Sigmoid colon (tissue), 7 donors: ENCODE results near the gene S100A13. TPM values are rescaled to one million over a fixed set of nuclear protein-coding genes. Genes with fewer than 3 reads are reported as not detected.
"Not testable (repeated sequence)": the region's sequence is repeated elsewhere in the genome, so short reads cannot be mapped to it uniquely, and the experiment has no call there.

ENCODE experiments used
- DNase-seq: peaks from one replicate; pipeline ENCODE4 v3.0.0-alpha.2; 2019
- H3K27ac ChIP-seq, 4 donors: fragments of 200-600 bp; sonication (generic); one replicate each; pipeline ENCODE4 v1.5.1; 2016 to 2019; ENCODE audit warnings: mild to moderate bottlenecking in 1 of 4
- H3K27me3 ChIP-seq, 3 donors: fragments of 200-600 bp; sonication (generic); one replicate each; pipeline ENCODE4 v1.5.1; 2019; ENCODE audit warnings: mild to moderate bottlenecking in 1 of 3
- H3K36me3 ChIP-seq, 4 donors: fragments of 200-600 bp; sonication (generic); one replicate each; pipeline ENCODE4 v1.5.1; 2016 to 2019
- H3K4me1 ChIP-seq, 4 donors: fragments of 200-600 bp; sonication (generic); one replicate each; pipeline ENCODE4 v1.5.1; 2017 to 2019
- H3K4me3 ChIP-seq, 4 donors: fragments of 200-600 bp; sonication (generic); one replicate each; pipeline ENCODE4 v1.5.1; 2017 to 2019; ENCODE audit warnings: mild to moderate bottlenecking in 2 of 4, moderate library complexity in 1 of 4
- H3K9me3 ChIP-seq, 4 donors: fragments of 200-600 bp in 3 of 4; sonication (generic) in 3 of 4; one replicate each; pipeline versions ENCODE4 v1.5.1 to v1.6.1; 2013 to 2019
- EP300 ChIP-seq, 4 donors: sonication (generic); formaldehyde crosslinking; IDR thresholded peaks; one replicate each; pipeline ENCODE4 v1.6.1; 2017; ENCODE audit warnings: antibody characterized with exemption in 4 of 4
- POLR2A ChIP-seq, 2 donors: fragments of 450-650 bp; IDR thresholded peaks; one replicate each; pipeline ENCODE4 v1.6.1; 2016; ENCODE audit warnings: antibody characterized with exemption in 2 of 2, mild to moderate bottlenecking in 2 of 2, moderate library complexity in 2 of 2
- POLR2AphosphoS5 ChIP-seq, 4 donors: sonication (generic); formaldehyde crosslinking; IDR thresholded peaks; one replicate each; pipeline ENCODE4 v1.6.1; 2017; ENCODE audit warnings: antibody characterized with exemption in 4 of 4
- WGBS, 2 donors: extraction: QIAGEN DNeasy Blood & Tissue Kit; methylation state at CpG; one replicate each; pipeline ENCODE4 v1.1.7; 2013; 5-methylcytosine and 5-hydroxymethylcytosine counted together
- intact Hi-C: fragments of 100-400 bp; cut with DNase I; formaldehyde crosslinking; loops from one replicate; pipeline ENCODE4 v1.15.1; 2023
- polyA plus RNA-seq, 3 donors: library from polyadenylated mRNA; stranded (reverse); fragments of 200-250 nt; gene quantifications; one replicate each; pipeline ENCODE4 v1.2.3, GENCODE V29; 2013
- total RNA-seq, 4 donors: library from RNA; depleted of rRNA; stranded (reverse); fragments of >200 nt; gene quantifications; one replicate each; pipeline ENCODE4 v1.1.0, GENCODE V29; 2016
- TF ChIP-seq, protein P1 (sequence below), 4 experiments: fragments of 450-650 bp in 3 of 4; fragments of 200-600 bp in 1 of 4; IDR thresholded peaks; one replicate each; pipeline ENCODE4 v1.5.1; 2016 to 2019; ENCODE audit warnings: antibody characterized with exemption in 4 of 4, mild to moderate bottlenecking in 3 of 4, moderate library complexity in 2 of 4
- donor health status: healthy with polysubstance abuse.
- donor health status: Bipolar disorder and iron deficiency.
- donor health status: healthy.

S100A13 gene
- total RNA-seq = 100 to 1,000 TPM in 3 of 4 donors, 10 to 100 TPM in 1; 86.3 to 305 (median 278) TPM
- polyA plus RNA-seq = 100 to 1,000 TPM; 113 to 302 (median 126) TPM

GRCh38 chr1:153626904-153627714, at the start of gene S100A13:
Gene S100A13, minus strand, starts transcription at chr1:153627505. Its CDS starts 1,033 bp downstream, at chr1:153626472.
- peaks cover 0 to 44% (median 42%) of the 10 kb centered on the region in 4 donors for H3K4me1 ChIP-seq
- TF ChIP-seq, protein P1, sequence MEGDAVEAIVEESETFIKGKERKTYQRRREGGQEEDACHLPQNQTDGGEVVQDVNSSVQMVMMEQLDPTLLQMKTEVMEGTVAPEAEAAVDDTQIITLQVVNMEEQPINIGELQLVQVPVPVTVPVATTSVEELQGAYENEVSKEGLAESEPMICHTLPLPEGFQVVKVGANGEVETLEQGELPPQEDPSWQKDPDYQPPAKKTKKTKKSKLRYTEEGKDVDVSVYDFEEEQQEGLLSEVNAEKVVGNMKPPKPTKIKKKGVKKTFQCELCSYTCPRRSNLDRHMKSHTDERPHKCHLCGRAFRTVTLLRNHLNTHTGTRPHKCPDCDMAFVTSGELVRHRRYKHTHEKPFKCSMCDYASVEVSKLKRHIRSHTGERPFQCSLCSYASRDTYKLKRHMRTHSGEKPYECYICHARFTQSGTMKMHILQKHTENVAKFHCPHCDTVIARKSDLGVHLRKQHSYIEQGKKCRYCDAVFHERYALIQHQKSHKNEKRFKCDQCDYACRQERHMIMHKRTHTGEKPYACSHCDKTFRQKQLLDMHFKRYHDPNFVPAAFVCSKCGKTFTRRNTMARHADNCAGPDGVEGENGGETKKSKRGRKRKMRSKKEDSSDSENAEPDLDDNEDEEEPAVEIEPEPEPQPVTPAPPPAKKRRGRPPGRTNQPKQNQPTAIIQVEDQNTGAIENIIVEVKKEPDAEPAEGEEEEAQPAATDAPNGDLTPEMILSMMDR (IDR thresholded peaks at IDR 0.05) = peak in 1 of 4 experiments; percentile 44
- peak in 1 of 2 donors; percentile 61 for TF ChIP-seq POLR2A (IDR thresholded peaks at IDR 0.05)
- TF ChIP-seq EP300 (IDR thresholded peaks at IDR 0.05) = no peak
- TF ChIP-seq POLR2AphosphoS5 (IDR thresholded peaks at IDR 0.05) = peak; percentile 73 to 92 (median 86)
- DNase-seq = peak; percentile 92
- no peaks in the 10 kb centered on the region for H3K27me3 ChIP-seq
- 10 to 40% methylated on average over 28 of the region's 28 CpGs for WGBS, 2 donors
- peaks cover 0 to 5% (median 0%) of the 10 kb centered on the region in 4 donors for H3K36me3 ChIP-seq
- H3K27ac ChIP-seq = peak within 1 kb of the TSS; percentile 83 to 94 (median 90)
- H3K9me3 ChIP-seq = no peaks in the 10 kb centered on the region
- intact Hi-C loops = loop anchor here (2.0 kb wide), 1 partner anchor 60 kb away; no protein-coding TSS in a partner anchor
- H3K4me3 ChIP-seq = peak within 1 kb of the TSS; percentile 45 to 62 (median 60)

GRCh38 chr1:153673511-153673910, 46.2 kb upstream of the S100A13 start:
- H3K4me1 ChIP-seq = peaks cover 0 to 32% (median 26%) of the 10 kb centered on the region in 4 donors
- H3K27ac ChIP-seq = no peak overlapping the region
- peaks cover 0 to 7% (median 5%) of the 10 kb centered on the region in 4 donors for H3K36me3 ChIP-seq
- no peaks in the 10 kb centered on the region for H3K9me3 ChIP-seq
- 94 to 95% methylated on average over 2 of the region's 2 CpGs for WGBS, 2 donors
- H3K27me3 ChIP-seq = peaks cover 0 to 22% (median 7%) of the 10 kb centered on the region in 3 donors
- intact Hi-C loops = no loop called here
- no peak for DNase-seq
- H3K4me3 ChIP-seq = no peak overlapping the region
- TF ChIP-seq POLR2AphosphoS5 (IDR thresholded peaks at IDR 0.05) = no peak
- TF ChIP-seq EP300 (IDR thresholded peaks at IDR 0.05) = no peak
- TF ChIP-seq, protein P1 (IDR thresholded peaks at IDR 0.05) = no peak
- TF ChIP-seq POLR2A (IDR thresholded peaks at IDR 0.05) = no peak

- intact Hi-C loops = loop anchor here (2.0 kb wide), 2 partner anchors 37 to 57 kb away; partner anchors contain the start of genes CHTOP and INTS3
- not testable (repeated sequence) for H3K9me3 ChIP-seq, DNase-seq, H3K27me3 ChIP-seq
- Histone ChIP-seq H3K36me3 (peaks cover 12 to 24% (median 22%) of the 10 kb centered on the region in 4 donors), H3K4me3 (peak overlapping the region; percentile 37 to 81 (median 77)), H3K4me1 (peaks cover 0 to 20% (median 15%) of the 10 kb centered on the region in 4 donors), H3K27ac (peak overlapping the region; percentile 84 to 90 (median 87))
- 5 to 7% methylated on average over 28 of the region's 28 CpGs for WGBS, 2 donors
Observed at GRCh38 chr1:153671628-153672353, 44.5 kb upstream of the S100A13 start.

- H3K4me3 ChIP-seq = peak within 1 kb of the TSS; percentile 66 to 81 (median 77)
- peaks cover 19 to 32% (median 30%) of the 10 kb centered on the region in 4 donors for H3K36me3 ChIP-seq
- WGBS, 2 donors = 0% methylated on average over 35 of the region's 35 CpGs
- H3K4me1 ChIP-seq = peaks cover 0 to 20% (median 15%) of the 10 kb centered on the region in 4 donors
- peak; percentile 99 for DNase-seq
- no peaks in the 10 kb centered on the region for H3K9me3 ChIP-seq
- no peak for TF ChIP-seq EP300 (IDR thresholded peaks at IDR 0.05)
- TF ChIP-seq, protein P1 (IDR thresholded peaks at IDR 0.05) = no peak
- TF ChIP-seq POLR2AphosphoS5 (IDR thresholded peaks at IDR 0.05) = peak; percentile 93 to 99 (median 96)
- peak; percentile 92 to 96 for TF ChIP-seq POLR2A (IDR thresholded peaks at IDR 0.05)
- intact Hi-C loops = loop anchor here (2.0 kb wide), 2 partner anchors 36 to 58 kb away; partner anchors contain the start of genes CHTOP and INTS3
- peak within 1 kb of the TSS; percentile 86 to 90 (median 89) for H3K27ac ChIP-seq
- H3K27me3 ChIP-seq = no peaks in the 10 kb centered on the region
Observed at GRCh38 chr1:153670859-153671627, 43.7 kb upstream of the S100A13 start, which contains the start of gene ILF2. Gene ILF2, minus strand, starts transcription at chr1:153670993. Its CDS starts 71 bp downstream, at chr1:153670922.
